HG03175 (cell line): Measurements from ENCODE around the gene TWSG1.
"Not testable (repeated sequence)": the region's sequence is repeated elsewhere in the genome, so short reads cannot be mapped to it uniquely, and the experiment has no call there.

Experiments used
- ATAC-seq: cut with Tn5 transposase; IDR thresholded peaks from one replicate; pipeline ENCODE4 v1.9.1; 2021; ENCODE audit warnings: mild to moderate bottlenecking, moderate library complexity; ENCODE audit not compliant: unreplicated experiment

Gene TWSG1

DNA sequence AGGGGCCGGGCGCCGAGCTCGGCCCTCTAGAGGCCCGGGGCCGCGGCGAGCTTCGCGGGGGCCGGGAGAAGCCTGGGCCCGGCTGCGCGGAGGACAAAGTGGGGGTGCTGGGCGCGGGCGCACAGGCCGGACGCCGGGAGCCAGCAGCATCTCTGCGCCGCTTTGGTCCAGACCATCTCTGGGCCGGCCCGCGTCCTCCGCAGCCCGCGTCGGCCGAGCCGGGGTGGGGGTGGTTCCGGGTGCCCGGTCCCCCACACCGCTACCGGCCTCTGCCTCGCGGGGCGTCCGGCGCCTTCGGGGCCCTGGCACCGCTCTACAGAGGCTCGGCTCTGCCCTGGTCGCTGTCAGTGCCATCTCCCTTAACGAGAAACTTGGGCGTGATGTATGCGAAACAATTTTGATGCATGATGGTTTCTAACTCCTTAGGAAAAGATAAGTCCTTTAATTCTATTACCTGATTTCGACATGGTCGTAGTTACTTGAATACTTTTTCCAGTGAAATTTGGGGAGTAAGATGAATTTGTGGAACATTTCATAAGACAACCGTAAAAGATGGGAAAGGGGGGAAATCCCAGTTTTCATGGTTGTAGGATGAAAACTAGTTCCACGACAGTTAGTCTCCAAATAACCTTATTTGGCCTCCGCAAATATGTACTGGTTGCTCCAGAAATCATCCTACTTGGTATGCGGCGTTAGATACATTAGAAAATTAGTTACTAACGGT, 562 bp downstream of the TWSG1 start:
- peak; percentile 49 for ATAC-seq

DNA sequence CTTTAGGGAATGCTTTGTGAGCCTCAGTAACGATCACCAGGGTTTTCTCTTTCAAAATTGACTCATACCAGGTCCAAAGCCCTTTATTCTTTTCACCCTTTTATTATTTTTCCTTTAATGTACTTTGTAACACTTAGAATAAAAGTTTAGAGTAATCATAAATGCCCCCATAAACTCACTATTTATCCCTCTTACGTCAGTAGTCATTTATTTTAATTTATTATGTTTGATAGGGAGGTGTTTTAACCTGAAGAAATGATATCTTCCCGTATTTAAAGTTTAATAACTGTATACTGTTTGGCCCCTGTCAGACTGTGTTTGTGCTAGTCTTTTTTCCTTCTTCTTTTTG, 1.1 kb downstream of the TWSG1 start:
- ATAC-seq = no peak

DNA sequence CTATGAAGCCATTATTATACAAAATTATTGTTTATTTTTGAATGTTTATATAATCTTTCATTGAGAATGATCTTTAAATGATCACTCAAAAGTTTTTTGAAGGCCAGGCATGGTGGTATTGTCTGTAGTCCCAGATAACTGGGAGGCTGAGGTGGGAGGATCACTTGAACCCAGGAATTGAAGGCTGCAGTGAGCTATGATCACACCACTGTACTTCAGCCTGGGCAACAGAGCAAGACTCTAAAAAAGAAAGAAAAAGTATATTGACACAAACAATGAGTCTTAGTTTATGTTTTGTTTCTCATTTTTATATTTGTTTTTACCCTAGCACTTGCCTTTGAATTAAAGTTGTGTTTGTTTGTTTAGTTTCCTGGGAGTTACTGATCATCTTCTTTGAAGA, 2.3 kb downstream of the TWSG1 start:
- no peak for ATAC-seq

DNA sequence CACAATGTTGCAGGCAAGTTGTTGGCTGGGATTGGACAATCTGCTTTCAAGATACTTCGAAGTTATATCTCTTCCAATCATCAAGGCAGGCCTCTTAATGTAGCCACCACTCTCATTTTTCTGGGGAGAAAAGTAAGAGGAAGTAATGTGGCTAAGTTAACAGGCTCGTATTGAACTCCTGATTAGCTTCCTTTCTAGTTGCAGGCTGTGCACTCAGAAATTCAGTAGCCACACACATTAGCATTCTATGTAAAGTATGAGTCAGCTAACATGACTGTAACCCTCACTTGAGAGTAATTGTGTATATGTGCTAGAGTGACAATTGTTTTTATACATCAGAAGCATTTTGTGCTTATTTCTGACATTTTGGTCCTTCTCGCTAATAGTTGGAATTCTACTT, 3.3 kb downstream of the TWSG1 start:
- no peak for ATAC-seq

- ATAC-seq = no peak
These were observed 5.9 kb downstream of the TWSG1 start for GRCh38 chr18:9340472-9340871.

GRCh38 chr18:9343577-9343976, 9.0 kb downstream of the TWSG1 start:
- ATAC-seq = no peak

- no peak for ATAC-seq
These were observed 12.2 kb downstream of the TWSG1 start for GRCh38 chr18:9346775-9347174.

GRCh38 chr18:9348079-9348671, 13.6 kb downstream of the TWSG1 start:
- ATAC-seq = no peak

DNA sequence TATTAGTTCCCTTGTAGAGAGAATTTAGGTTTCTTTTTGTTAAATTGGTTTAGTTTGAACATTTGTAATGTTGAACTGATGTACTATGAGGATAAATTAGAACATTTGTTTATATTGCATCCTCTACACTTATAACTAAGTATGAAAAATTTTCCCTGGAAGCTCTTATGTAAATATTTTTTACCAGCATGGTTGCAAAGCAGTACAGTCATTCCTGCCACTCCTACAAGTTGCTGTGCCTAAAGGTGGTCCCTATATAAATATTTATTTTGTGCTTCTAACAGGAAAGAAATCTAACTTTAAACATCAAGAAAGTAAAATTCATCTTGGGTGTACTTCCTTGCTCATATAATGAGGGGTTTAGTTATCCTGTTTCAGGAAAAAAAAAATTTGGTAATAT, 14.2 kb downstream of the TWSG1 start:
- no peak for ATAC-seq

DNA sequence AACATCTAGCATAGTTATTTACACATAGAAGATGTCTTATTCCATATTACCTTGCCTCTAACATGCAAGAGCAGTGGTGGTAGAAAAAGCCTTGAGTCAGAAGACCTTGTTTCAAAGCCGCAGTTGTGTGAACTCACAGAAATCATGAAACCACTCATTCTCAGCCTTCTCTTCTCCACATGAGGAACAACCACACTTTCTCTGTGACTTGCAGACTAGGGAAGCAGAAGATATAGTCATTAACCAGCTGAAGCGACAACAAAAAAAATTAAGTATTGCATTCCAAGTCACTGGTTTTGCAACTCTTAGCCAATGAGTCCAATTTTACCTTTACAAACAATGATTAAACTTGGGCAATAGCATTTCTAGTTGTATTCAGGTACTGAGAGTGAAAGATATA, 19.0 kb downstream of the TWSG1 start:
- peak; percentile 77 for ATAC-seq

GRCh38 chr18:9354256-9354655, 19.7 kb downstream of the TWSG1 start:
- ATAC-seq = peak; percentile 53

GRCh38 chr18:9356976-9357375, 22.4 kb downstream of the TWSG1 start:
- no peak for ATAC-seq

- ATAC-seq = no peak
These were observed 25.2 kb downstream of the TWSG1 start for GRCh38 chr18:9359796-9360195.

GRCh38 chr18:9361191-9361590, 26.6 kb downstream of the TWSG1 start:
- no peak for ATAC-seq

GRCh38 chr18:9362869-9363268, 28.3 kb downstream of the TWSG1 start:
- no peak for ATAC-seq

DNA sequence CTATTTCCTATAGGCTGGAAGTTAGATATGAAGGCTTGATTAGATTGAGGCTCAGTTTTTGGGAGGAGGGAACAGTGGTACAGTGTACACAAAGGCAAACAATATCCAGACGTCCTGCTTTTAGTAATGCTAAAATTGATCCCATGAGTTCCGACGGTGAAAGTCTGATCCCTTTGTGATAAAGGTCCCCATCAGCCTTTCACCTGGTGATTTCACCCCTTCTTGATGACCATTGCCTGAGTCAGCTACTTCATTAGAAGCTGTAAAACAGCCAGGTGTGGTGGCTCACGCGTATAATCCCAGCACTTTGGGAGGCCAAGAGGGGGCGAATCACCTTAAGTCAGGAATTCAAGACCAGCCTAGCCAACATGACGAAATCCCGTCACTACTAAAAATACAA, 29.7 kb downstream of the TWSG1 start:
- no peak for ATAC-seq

DNA sequence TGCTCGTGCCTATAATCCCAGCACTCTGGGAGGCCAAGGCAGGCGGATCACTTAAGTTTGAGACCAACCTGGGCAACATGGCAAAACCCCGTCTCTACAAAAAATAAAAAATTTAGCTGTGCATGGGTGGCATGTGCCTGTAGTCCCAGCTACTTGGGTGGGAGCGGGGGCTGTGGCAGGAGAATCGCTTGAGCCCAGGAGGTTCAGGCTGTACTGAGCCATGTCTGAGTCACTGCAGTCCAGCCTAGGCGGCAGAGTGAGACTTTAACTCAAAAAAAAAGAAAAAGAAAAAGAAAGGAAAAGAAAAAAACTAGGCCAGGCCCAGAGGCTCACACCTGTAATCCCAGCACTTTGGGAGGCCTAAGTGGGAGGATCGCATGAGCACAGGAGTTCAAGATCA, 30.8 kb downstream of the TWSG1 start:
- no peak for ATAC-seq

GRCh38 chr18:9366126-9366714, 31.6 kb downstream of the TWSG1 start:
- no peak for ATAC-seq

DNA sequence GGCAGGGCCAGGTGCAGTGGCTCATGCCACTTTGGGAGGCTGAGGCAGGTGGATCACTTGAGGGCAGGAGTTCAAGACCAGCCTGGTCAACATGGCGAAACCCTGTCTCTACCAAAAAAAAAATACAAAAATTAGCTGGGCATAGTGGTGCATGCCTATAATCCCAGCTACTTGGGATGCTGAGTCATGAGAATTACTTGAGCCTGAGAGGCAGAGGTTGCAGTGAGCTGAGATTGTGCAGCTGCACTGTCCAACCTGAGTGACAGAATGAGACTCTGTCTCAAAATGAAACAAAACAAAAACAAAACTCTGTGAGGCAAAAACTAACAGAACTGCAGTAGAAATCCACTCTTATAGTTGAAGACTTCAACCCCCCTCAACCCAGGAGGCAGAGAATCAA, 38.7 kb downstream of the TWSG1 start:
- ATAC-seq = not testable (repeated sequence)

DNA sequence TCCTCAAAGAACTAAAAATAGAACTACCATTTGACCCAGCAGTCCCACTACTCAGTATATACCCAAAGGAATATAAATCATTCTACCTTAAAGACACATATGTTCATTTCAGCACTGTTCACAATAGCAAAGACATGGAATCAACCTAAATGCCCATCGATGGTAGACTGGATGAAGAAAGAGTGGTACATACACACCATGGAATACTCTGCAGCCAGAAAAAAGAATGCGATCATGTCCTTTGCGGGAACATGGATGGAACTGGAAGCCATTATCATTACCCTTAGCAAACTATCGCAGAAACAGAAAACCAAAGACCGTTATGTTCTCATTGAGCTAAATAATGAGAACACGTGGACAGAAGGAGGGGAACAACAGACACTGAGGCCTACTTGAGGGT, 44.5 kb downstream of the TWSG1 start:
- ATAC-seq = no peak

DNA sequence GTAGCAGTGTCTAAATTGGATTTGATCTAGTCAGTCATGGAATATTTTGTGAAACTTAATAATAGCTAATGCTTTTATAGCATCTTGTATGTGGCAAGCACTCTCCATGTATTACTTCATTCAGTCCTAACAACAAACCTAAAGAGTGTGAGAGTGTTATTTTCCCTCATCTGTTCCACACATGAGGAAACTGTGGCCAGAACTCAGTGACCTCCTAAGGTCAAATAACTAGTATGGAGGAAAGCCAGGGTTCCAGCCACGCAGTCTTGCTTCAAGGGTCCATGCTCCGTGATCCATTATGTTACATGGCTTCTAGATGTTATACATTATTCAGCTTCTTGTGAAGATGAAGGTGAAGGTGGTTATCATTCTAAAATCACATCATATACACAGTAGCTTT, 45.5 kb downstream of the TWSG1 start:
- ATAC-seq = no peak

DNA sequence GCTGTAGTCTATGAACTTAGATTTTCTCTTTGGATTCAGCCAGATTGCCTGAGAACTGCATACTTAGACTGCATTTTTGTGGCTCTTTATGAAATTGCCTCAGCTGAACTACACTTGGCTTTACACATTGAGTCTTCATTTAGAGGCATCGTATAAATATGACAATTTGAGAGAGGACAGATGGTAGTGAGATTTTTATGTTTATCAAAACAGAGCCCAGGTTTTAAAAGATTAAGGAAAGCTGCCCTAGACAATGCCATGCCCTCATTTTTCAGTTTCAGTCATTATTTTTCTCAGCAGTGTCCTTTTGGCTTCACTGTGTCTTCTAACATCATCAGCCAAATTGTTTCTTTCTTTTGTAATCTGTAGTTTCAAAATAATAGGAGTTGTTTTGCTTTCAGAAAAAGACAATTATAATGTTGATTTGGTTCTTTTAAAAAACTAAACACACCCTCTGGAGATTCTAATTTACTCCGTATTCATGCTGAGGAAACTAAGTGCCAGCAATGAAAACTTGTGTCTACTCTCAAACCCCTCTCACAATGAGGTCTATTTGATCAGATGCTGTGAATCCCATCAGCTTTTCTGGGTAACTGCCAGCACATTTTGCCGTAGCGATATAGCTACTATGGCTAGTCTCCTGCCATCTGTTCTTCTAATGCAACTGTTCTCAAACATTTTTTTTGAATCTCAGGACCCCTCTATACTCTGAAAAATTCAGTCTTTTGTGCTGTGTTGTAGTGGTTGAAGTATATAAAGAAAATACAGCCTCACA, 46.2 kb downstream of the TWSG1 start:
- no peak for ATAC-seq
